ENCODE results near the gene EBI3.

- TF ChIP-seq POLR2AphosphoS5 (IDR thresholded peaks at IDR 0.05; ENCODE audit: borderline replicate concordance, low read depth, low read length), result no peak
- no peak for TF ChIP-seq EZH2 (IDR thresholded peaks at IDR 0.05)
- TF ChIP-seq FOXP2 (optimal IDR thresholded peaks at IDR 0.05; ENCODE audit: control extremely low read depth, extremely low read length, insufficient read depth), result no peak
These were observed 39.7 kb upstream of the EBI3 start for GRCh38 chr19:4189641-4190040.

All from SK-N-MC (cell line).